HG02852 (cell line): Measurements from ENCODE around the gene TMEM92.

Source experiments
- ATAC-seq: cut with Tn5 transposase; IDR thresholded peaks from one replicate; pipeline ENCODE4 v1.9.1; 2021; ENCODE audit warnings: mild to moderate bottlenecking, moderate library complexity; ENCODE audit not compliant: unreplicated experiment

Gene TMEM92

DNA sequence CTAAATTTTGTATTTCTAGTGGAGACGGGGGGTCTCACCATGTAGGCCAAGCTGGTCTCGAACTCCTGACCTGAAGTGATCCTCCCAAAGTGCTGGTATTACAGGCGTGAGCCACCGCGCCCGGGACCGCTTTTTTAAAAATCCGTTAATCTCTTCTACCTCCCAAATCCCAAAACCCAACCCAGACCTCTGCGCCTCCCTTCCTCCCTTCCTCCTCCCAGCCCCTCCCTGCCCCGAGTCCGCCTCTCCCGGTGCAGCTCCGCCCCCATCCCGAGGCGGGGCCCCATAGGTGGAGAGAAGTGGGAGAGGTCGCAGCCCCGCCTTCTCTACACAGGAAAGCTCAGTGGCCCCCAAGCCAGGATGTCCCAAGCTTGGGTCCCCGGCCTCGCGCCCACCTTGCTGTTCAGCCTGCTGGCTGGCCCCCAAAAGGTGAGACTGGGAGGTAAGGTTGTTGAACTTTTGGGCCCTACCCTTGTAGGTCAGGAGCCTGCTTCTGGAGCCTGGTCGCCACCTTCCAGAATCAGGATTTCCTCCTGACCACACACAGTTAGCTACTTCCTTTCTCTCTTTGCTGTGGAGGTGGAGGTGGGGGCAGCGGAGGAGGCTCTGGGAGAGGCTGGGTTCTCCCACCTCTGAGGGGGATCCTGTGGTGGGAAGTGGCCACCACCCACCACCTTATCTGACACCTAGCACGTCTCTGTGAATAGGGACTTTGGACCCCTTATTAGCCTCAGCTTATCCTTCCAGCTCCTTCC is at the start of gene TMEM92:
TSS of gene TMEM92 (plus strand) at position 325 of the 755 bp plus-strand sequence. CDS start at position 361, 36 bp downstream.
- ATAC-seq, result no peak

DNA sequence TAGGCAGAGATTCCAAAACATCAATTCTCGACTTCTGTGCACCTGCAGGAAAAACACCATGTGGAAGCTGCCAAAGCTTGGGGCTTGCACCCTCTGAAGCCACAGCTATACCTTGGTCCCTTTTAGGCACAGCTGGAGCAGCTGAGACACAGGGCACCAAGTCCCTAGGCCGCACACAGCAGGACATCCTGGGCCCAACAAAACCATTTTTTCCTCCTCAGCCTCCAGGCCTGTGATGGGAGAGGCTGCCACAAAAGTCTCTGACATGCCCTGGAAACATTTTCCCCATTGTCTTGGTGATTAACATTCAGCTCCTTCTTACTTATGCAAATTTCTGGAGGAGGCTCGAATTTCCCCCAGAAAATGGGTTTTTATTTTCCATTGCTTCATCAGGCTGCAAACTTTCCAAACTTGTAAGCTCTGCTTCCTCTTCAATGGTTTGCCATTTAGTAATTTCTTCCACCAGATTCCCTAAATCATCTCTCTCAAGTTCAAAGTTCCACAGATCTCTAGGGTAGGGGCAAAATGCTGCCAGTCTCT is 48.5 kb upstream of the TMEM92 start:
- no peak for ATAC-seq

DNA sequence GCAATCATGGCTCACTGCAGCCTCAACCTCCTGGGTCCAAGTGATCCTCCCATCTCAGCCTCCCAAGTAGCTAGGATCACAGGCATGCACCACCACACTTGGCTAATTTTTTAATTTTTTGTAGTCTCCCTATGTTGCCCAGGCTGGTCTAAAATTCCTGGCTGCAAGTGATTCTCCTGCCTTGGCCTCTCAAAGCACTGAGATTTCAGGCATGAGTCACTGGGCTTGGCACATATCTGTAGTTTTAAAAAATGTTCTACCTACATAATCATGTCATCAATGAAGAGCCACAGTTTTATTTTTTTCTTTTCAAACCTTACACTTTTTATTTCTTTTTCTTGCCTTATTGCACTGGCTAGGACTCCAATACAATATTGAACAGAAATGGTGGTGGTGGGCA is 39.7 kb upstream of the TMEM92 start:
- ATAC-seq, result no peak

DNA sequence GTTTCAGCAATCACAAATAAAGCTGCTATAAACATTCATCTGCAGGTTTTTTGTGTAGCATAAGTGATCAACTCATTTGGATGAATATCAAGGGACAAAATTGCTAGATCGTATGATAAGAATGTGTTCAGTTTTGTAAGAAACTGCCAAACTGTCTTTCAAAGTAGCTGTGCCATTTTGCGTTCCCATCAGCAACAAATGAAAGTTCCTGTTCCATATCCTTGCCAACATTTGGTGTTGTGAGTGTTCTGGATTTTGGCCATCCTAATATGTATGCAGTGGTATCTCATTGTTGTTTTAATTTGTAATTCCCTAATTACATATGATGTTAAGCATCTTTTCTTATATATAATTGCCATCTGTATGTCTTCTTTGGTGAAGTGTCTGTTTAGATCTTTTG is 36.4 kb upstream of the TMEM92 start:
- no peak for ATAC-seq

DNA sequence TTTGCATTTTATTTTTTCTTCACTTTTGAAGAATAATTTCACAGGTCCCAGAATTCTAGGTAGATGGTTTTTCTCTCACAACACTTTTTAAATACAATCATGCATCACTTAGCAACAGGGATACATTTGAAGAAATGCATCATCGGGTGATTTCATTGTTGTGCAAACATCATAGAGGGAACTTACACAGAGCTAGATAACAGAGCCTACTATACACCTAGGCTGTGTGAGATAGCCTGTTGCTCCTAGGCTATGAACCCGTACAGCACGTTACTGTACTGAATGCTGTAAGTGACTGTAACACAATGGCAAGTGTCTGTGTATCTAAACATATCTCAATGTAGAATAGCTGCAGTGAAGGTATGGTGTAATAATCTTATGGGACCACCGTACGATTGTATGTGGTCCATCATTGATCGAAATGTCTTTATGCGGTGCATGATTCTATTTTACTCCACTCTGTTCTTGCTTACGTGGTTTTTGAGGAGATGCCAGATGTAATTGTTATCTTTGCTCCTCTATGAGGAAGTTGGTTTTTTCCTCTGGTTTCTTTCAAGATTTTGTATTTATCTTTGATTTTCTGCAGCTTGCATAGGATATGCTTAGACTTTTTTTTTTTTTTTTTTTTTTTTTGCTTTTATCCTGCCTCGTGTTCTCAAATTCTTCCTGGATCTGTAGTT is 35.5 kb upstream of the TMEM92 start:
- ATAC-seq, result no peak

DNA sequence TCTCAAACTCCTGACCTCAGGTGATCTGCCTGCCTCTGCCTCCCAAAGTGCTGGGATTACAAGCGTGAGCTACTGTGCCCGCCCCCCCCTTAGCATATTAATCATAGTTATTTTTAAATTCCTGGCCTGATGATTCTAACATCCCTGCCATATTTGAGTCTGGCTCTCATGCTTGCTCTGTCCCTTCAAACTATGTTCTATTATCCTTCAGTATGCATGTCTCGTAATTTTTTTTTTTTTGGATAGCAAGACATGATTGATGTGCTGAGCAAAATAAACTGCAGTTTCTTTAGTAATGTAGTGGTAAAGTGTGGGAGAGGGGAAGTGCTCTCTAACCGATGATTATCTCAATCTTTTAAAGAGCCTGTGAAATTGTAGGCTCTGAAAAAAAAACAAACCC is 34.3 kb upstream of the TMEM92 start:
- no peak for ATAC-seq

DNA sequence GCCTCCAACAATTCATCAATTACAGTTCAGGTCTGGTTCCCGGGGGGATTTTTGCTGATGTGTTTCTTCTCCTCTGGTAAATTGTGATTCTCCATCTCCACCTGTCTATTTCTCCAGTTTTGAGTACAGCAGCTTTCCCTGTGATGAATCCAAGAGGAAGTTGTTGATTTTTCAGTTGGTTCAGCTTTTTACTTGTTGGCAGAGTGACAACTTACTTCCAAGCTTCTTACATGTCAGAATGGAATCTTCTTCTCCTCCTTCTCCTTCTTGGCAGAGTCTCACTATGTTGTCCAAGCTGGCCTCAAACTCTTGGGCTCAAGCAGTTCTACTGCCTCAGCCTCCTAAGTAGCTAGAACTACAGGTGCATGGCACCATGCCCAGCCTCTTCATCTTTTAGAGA is 33.4 kb upstream of the TMEM92 start:
- no peak for ATAC-seq

DNA sequence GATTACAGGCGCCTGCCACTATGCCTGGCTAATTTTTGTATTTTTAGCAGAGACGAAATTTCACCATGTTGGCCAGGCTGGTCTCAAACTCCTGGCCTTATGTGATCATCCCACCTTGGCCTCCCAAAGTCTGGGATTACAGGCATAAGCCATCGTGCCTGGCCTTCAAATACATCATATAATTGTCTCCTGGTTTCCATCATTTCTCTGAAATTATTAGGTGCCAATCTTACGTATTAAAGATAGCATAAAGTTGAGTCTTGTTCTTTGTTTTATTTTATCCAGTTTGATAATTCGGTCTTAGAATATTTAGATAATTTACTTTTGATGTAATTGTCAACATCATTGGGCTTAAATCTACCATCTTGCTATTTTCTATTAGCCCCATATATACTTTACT is 32.8 kb upstream of the TMEM92 start:
- no peak for ATAC-seq

DNA sequence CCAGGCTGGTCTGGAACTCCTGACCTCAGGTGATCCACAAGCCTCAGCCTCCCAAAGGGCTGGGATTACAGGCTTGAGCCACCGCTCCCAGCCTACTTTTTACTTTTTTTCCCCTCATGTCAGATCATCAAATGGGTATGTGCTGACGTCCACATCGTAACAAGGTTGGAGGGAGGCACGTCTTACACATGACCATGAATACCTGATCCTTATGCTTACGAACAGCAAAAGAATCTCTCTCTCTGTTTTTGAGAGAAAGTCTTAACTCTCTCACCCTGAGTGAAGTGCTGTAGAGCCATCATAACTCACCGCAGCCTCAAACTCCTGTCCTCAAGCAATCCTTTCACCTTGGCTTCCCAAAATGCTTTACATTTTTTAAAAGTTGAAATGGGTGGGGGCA is 29.5 kb upstream of the TMEM92 start:
- ATAC-seq, result no peak

DNA sequence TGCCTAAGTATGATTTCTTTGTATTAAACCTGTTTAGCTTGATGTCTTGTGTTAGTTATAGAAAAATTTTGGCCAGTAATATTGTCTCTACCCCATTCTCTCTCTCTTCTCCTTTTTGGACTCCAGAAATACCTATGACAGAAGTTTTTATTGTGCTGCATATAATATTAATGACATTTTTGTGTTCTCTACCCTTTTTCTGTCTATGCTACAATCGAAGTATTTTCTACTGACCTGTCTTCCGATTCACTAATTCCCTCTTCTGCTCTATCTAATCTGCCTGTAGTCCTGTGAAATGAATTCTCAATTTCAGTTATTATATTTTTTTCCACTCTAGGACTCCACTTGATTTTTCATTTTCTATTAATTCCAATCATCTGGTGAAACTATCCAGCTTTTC is 26.0 kb upstream of the TMEM92 start:
- ATAC-seq, result no peak

DNA sequence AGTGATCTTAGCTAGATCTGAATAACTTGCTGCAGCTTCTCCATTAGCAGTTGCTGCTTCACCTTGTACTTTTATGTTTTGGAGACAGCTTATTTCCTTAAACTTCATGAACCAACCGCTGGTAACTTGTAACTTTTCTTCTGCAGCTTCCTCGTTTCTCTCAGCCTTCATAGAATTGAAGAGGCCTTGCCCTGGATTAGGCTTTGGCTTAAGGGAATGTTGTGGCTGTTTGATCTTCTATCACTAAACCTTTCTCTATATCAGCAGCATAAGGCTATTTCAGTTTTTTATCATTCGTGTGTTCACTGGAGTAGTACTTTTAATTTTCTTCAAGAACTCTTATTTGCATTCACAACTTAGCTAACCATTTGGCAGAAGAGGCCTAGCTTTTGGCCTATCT is 21.5 kb upstream of the TMEM92 start:
- no peak for ATAC-seq

DNA sequence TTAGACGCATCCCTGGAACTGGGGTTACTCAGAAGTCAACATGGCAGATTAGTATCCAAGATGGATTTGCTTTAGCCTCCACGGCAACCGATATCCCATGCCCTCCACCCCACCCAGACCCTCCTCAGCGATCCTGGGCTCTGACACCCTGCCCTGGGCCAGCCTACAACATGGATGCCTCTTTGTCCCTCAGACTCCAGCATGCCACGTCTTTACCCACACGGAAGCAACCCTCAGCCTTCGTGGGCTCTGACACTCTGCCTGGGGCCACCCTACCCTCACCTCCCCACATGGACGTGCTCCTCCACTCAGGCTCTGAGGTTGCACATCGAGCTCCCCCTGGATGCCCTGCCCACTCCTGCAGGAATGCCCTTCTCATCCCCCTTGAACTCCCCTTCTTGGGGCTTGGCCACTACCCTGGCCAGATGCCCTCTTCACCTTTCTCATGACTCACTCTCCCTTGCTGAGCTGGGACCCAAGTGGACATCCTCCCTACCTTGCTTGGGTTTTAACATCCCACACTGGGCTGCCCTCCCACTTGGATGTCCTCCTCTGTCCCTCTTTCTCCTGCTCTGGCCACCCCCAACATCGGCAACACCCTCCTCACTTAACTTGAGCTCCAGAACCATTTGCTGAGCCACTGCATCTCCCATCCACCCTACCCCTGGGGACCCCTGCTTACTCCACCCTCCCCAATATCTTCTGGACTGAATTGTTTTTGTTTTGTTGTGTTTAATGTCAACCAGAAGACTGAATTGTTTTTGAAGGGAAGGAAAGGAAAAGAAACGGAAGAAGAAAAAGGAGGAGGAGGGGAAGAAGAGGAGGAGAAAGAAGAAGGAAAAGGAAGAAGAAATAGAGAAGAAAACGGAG is 18.3 kb upstream of the TMEM92 start:
- no peak for ATAC-seq

DNA sequence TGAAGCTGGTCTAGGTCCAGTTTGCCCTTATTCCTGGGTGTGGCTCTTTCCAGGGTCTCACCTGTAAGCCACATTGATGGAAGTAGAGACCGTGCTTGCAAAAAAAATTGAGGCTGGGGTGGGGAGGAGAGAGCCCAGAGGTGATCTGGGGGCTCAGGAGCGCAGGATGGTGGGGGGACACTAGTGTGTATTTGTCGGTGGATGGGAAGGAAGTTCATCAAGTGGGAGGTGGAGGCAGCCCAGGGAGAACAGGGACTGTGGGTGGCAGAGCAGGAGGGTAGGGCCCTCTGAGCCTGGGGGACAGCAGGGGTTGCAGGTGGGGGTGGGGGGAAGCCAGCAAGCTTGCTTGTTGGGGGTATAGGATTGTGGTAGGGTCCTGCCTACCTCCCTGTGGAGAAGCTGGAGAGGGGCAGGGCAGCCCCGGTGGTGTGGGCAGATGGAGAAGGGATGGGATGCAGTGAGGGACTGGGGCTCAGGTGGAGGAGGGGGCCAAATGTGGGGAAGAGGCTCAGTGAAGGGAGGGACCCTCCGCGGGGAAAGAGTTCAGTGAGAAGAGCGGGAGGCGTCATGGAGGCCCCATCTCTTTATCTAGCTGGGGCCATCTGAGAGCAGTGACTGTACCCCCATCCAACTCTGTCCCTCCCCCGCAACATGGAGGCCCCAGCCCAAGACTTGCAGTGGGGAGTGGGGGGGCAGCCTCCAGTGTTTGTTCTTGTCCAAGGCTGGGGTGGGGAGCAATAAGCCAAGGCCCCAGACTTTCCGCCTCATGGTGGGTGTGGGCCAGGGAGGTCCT is 17.2 kb upstream of the TMEM92 start:
- ATAC-seq, result no peak

DNA sequence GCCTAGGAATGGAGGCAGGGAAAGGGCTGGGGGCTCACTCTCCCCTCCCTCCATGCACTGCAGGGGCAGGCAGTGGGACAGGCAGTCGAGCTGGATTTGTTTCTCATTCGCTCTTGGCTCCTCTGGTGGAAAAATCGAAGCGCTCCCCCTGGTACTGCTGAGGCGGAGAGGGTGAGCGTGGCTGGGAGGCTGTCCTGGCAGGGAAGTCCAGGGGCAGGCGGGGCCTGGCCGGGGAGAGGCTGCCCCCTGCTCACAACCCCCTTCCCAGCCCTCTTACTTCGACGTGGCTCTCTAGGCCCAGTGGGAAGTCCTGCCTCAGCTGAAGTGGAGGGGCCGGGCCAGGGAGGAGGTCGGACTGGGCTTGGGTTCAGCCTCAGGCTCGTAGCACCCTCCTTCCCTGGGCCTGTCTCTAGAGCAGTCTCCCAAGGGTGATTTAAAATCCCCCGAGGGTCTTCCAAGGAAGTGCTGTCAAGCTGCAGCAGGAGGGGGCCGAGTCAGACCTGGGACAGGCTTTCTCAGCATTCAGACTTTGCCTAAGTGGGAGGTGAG is 16.5 kb upstream of the TMEM92 start:
- no peak for ATAC-seq

DNA sequence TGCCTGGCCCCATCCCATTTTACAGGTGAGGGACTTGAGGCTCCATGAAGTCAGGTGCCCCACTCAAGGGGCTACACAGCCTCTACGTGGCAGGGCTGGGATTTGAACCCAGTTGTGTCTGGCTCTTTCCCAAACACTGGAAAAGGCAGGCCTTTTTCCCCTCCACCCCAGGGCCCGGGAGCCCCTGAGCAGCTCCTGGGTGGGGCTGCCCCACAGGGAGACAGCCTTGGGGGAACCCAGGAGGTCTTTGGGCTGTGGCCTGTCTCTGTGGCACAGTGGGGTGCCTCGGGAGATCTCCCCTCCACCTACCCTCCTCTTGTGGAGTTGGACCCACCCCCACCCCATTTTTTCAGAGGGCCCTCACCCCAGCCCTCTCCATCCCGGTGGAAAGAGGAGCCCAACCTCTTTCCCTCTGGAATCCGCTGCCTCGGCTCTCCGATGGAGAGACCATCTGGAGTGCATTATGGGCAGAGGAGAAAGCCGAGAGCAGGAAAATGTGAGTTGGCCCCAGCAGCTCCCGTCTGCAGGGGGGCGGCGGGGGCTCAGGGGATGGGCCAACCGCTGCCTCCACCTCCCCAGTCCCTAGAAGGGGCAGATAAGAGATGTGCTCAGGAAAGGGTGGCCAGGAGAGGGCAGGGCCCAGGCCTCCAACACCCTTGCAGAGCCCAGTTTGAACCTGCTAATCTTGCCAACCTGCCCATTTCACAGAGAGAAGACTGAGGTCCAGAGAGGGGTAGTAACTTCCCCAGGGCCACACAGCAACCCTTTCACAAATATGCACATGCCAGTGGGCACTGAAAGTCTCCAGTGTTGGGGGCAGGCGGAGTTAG is 15.4 kb upstream of the TMEM92 start:
- no peak for ATAC-seq

DNA sequence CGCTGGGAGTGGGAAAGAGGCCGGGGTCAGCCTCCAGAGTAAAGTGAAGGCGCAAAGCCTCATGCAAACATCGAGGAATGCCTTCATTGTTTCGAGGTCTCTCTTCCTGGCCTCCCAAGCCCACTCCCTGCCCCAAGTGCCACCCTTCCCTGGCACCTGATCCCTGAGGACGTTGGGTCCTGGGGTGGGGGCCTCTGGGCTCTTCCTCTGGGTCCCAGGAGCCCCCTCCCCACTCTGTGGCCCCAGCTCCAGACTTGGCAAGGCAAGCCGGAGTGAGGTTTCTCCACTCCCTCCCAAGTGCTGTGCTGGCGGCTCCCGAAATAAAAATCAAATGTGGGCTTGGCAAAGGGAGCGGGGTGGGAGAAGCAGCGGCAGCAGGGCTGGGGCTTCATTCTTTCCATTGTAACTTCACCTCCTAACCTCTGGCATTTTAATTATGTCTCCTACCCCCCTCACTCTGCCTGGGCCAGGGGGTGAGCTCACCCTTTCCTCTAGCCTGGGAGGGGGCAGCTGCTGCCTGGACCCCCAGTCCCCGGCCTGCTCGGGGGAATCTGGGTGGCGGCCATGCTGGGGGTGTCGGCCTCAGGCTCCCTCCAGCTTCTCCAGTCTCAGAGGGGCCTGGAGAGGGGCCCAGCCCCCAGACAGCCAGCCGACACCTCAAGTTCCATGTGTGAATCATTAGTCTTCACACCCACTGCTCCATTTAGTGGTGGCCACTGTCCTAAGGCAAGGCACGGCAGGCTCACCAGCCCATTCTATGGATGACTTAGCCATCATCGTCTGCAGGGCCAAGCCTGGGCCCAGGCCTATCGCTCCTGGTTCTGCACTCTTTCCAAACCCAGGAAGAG is 14.6 kb upstream of the TMEM92 start:
- no peak for ATAC-seq

DNA sequence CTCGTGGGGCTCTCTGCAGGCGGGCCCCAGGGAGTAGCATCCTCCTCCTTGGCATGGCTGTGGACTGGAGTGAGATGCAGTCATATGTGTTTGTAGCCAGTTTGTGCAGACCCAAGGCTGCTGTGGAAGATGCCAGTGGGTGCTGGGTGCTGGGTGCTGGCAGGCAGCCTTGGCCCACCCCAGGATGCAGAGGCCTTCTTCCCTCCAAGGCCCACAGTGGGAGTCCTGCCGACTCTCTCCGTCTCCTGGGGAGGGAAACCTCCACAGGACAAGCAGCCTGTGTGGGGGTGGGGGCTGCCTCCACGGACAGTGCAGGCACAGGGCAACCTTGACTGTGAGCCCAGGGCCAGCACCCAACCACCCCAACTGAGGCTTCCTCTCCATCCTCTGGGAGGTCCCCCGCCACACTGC is 13.8 kb upstream of the TMEM92 start:
- no peak for ATAC-seq

DNA sequence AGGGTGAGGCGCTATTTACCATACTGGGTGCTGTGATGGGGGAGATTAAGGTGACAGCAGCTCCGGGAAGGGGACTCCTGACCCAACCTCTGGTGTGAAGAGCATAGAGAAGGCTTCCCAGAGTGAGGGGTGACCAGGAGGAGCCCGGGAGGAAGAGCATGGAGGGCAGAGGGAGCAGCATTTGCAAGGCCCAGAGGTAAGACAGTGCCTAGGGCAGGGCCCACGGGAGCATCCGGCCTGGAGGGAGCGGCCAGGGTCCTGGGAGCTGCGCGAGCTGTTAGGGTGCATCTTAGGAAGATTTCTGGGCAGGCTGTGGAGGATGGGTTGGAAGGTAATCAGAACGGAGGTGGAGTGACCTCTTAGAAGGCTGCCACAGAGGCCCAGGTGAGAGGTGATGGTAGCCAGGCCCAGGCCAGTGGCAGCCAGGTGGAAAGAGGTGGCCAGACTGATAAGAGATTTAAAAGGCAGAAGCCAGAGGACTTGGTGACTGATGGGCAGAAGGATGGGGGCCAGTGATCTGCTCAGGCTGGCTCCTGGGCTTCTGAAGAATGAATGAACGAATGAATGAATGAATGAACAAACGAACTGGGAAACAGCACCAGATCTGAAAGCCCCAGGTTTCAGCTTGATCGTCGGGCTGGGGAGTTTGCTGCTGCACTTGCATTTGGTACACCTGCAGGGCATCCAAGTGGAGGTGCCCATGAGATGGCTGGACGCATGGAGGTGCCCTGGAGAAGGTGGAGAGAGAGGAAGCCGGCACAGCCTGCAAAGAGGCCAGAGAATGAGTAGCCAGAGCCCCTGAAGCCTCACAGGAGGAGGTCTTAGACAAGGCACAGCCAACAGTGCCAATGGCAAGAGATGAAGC is 13.0 kb upstream of the TMEM92 start:
- no peak for ATAC-seq
